HG03342 (cell line): ENCODE results near the gene PF4V1.
"Not testable (repeated sequence)": the region's sequence is repeated elsewhere in the genome, so short reads cannot be mapped to it uniquely, and the experiment has no call there.

Experiments used
- ATAC-seq: cut with Tn5 transposase; IDR thresholded peaks from one replicate; pipeline ENCODE4 v1.9.1; 2021; ENCODE audit warnings: mild to moderate bottlenecking, moderate library complexity; ENCODE audit not compliant: unreplicated experiment

Gene PF4V1

DNA sequence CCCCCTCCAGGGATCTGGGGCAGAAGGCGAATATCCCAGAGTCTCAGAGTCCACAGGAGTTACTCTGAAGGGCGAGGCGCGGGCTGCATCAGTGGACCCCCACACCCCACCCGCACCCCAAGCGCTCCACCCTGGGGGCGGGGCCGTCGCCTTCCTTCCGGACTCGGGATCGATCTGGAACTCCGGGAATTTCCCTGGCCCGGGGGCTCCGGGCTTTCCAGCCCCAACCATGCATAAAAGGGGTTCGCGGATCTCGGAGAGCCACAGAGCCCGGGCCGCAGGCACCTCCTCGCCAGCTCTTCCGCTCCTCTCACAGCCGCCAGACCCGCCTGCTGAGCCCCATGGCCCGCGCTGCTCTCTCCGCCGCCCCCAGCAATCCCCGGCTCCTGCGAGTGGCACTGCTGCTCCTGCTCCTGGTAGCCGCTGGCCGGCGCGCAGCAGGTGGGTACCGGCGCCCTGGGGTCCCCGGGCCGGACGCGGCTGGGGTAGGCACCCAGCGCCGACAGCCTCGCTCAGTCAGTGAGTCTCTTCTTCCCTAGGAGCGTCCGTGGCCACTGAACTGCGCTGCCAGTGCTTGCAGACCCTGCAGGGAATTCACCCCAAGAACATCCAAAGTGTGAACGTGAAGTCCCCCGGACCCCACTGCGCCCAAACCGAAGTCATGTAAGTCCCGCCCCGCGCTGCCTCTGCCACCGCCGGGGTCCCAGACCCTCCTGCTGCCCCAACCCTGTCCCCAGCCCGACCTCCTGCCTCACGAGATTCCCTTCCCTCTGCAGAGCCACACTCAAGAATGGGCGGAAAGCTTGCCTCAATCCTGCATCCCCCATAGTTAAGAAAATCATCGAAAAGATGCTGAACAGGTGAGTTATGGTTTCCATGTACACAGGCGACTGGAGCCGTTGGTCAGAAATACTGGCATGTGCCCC lies 16.3 kb downstream of the PF4V1 start, which contains the start of gene CXCL1:
CXCL1 (plus strand) TSS at position 264 of the 926 bp plus-strand sequence; CDS start at position 342, 78 bp downstream.
- ATAC-seq = no peak

DNA sequence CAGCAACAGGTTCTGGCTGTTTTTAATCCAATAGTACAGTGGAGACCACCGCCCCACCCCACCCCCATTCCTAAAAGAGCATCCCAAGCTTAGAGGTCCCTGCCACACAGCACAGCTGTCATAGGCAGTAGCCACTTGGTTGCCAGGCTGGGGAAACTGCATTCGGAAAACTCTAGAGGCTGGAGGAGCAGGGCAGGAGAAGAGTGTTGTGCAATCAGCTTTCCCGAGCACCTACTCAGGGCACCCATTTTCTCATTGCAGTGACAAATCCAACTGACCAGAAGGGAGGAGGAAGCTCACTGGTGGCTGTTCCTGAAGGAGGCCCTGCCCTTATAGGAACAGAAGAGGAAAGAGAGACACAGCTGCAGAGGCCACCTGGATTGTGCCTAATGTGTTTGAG lies 17.2 kb downstream of the PF4V1 start:
- no peak for ATAC-seq

- no peak for ATAC-seq
These were observed 17.7 kb downstream of the PF4V1 start for GRCh38 chr4:73870768-73871167.

DNA sequence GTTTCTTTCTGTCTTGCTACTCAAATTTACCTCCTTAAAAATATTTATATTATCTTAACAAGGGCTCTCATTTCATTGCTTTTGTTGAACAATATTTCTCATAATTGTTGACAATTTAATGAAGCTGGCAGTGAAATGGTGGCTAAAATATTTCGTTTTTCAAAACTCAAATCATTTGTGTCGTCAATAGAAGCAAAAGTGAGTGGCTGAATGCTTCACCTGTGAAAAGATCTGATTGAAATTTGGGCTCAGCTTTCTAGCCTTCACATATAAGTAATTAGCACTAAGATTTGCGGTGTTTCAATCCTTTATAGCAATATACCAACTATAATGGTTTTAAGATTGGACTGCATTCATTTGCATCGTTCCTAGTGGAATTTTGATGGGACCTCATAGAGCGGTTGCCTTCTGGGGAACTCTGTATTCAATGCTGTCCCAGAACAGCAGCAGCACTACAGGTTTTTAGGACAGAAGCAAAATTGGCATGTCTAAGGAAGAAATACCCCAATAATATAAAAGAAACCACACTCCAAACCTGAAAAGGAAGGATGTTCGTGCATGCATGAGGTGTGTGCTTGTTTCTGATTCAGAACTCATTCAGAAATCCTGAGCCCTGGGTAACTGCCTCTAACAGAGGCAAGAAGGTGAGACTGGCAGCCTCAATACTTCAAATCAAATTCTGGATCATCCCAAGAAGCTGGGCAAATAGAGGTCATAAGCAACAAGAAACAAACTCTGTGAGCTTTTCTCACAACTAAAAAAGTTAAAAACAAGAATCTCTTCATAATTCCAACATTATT lies 18.6 kb downstream of the PF4V1 start:
- no peak for ATAC-seq

DNA sequence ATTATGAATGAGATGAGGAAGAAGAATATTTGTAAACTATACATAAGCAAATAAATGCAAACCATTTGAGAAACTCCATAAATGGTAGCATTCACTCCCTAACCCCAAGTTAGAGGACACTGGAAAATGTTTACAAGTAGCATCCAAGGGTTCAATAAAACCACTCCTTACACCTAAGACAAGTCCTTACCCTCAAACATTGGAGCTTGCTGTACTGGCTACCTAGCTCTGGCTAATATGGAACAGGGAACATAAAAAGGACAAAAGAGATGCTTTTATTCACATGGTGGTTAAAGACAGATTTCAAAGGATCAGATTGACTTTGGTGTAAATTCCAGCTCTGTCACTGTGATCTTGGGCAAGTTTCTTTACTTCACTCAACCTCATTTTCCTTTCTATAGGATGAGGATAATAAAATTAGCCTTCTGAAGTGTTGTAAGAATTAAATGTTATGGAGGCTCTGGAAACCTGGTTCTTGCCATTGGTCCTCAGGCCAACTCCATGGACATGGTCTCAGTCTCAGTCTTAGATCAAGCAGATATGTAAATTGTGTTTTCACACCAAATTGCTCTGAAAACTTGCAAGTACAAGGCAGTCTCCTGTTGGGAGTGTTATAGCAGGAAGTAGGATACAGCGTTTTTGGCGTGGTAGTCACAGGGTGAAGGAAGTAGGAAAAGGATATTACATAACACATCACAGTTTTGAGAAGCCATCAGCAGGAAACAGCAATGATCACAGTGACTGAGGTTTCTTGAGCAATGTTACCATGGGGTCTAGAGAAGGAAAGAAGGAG lies 19.4 kb downstream of the PF4V1 start:
- ATAC-seq = no peak

- ATAC-seq = no peak
These were observed 21.3 kb downstream of the PF4V1 start for GRCh38 chr4:73874386-73874785.

- no peak for ATAC-seq
These were observed 22.3 kb downstream of the PF4V1 start for GRCh38 chr4:73875401-73875800.

DNA sequence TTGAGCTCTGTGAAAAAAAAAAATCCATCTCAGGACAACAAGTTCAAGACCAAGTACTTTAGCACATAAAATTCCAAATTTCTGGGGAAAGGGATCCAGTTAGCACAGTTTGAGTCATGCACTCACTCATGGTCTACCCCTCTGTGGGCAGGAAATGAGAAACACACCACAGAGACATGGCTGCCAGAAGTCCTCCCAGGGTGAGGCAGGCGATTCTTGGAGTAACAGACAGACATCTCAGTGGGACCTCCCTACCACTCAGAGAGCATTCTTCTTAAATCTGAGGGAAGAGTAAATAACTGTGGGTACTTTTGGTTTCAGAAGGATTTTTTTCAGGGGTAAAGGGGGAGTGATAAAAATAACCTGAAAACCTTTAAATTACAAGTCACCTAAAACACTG lies 30.2 kb downstream of the PF4V1 start:
- ATAC-seq = no peak

- no peak for ATAC-seq
These were observed 32.6 kb downstream of the PF4V1 start for GRCh38 chr4:73885574-73886267.

DNA sequence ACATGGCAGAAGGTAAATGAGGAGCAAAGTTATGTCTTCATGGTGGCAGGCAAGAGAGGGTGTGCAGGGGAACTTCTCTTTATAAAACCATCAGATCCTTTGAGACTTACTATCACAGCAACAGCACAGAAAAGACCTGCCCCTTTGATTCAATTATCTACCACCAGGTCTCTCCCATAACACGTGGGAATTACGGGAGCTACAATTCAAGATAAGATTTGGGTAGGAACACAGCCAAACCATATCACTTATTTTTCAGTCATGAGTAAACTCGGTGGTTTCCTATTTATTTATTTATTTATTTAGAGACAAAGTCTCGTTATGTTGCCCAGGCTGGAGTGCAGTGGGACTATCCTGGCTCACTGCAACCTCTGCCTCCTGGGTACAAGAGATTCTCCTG lies 38.2 kb downstream of the PF4V1 start:
- ATAC-seq = no peak

- no peak for ATAC-seq
These were observed 38.8 kb downstream of the PF4V1 start for GRCh38 chr4:73891739-73892405.

DNA sequence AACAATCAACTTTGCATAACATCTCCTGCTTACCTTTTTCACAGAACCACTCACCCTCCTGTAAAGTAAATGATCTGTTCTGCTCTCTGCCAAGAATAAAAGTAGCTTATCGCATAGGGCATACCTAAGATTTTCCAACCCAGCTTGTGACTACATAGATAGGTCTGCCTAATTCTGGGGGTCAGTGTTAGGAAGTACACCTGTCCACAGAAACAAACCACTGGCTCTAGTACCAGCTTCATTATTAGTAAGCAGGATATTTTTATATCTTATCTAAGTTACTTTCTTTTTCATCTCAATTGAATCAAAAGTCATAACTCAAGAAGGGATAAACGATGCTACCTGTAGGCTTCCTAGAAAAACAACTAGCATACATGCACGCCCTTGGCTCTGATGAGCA lies 39.9 kb downstream of the PF4V1 start:
- no peak for ATAC-seq

- no peak for ATAC-seq
These were observed 40.9 kb downstream of the PF4V1 start for GRCh38 chr4:73894001-73894400.

DNA sequence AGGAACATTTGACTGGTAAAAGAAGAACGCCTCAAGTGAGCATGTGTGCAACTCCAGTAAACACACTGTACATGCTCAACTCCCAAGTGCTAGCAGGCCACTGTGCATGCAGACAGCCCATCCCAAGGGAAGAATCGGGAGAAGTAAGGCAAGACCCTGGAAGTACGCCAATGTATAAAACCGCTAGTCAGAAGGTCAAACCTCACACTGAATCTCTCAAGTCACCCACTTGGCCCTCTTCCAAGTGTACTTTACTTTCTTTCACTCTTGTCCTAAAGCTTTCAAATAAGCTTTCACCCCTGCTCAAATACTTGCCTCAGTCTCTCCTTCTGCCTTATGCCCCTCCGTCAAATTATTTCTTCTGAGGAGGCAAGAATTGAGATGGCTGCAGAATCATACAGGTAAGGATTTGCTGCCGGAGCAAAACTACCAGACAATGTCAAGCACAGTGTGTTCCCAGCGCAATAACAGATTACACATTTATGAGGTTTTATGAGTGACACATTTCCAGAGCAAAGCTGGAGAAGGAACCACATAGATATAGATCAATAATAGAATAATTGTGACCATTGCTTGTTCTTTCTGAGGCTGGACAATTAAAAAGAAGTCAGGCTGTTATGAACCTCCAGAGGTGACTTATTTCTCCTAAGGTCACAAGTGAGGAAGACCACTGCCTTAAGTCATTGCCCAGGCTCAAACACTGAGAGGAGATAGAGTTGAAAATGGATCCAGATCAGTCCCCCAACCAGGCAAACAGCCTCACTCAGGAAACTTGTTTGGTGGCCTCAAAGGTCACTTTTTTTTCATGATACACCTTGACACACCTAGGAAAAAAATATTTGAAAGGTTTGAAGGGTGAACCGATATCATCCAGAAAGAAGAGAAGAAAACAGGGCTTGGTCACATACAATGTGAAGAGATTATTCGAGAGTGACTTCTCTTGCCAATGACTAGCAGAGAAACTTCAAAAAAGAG lies 42.4 kb downstream of the PF4V1 start:
- ATAC-seq = no peak

DNA sequence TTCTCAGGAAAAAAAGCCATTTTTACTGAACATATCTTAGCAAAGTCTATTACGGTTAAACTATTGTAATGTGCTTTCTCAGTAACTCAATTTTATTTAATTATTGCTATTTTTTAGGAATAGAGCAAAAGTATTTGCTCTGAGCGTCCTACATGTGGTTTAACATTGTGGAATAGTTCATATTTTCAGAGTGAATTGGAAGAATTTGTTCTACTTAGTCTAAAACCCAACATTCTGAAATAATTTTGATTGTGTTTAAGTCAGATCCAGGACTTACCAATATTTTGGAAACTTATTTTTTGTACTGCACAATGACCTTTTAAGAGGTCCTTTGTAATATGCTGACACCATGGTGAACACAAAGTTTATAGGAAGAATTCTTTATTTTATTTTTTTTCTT lies 43.3 kb downstream of the PF4V1 start:
- no peak for ATAC-seq

DNA sequence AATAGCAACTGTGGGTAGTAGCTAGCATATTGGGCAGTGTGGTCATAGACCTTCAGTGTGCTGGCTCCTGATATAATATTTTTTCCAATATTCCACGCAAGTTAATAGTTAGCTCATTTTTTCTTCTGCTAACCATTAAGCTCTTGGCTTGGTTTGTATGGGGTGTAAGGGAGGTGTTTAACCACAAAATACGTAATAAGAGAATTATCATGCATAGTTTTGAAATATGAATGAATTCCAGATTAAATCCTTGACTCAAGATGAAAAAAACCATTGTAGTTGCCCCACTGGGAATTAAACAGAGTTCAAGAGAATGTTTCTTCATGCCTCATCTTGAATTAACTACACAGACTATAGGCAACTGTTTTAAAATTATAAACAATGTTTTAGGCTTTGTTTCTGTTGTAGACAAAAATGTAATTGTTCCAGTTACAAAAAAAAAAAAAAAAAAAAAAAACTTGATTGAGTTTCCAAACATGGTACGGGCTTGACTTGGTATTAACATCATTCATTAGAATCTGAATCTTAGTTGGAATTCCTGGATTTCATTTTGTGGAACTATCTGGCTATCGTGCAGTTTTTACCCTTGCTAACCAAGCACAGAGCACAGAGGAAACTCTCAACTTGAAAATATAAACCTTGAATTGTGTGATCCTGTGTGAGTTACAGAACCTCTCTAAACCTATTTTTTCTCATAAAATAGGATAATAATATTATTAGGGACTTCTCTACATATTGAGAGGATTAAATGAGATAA lies 44.5 kb downstream of the PF4V1 start:
- no peak for ATAC-seq

- ATAC-seq = not testable (repeated sequence)
These were observed 46.2 kb downstream of the PF4V1 start for GRCh38 chr4:73899338-73899737.

- ATAC-seq = no peak
These were observed 47.9 kb downstream of the PF4V1 start for GRCh38 chr4:73901031-73901430.
